Vagina (tissue), 2 donors: ENCODE measurements around the gene CACNA2D1.

ENCODE experiments used
- CTCF ChIP-seq, 3 experiments: fragments of 450-650 bp in 2 of 3; fragments of 200-600 bp in 1 of 3; sonication (generic) in 1 of 3; IDR thresholded peaks; one replicate each; pipeline ENCODE4 v1.5.1; 2017 to 2019; ENCODE audit warnings: antibody characterized with exemption in 3 of 3, mild to moderate bottlenecking in 2 of 3, moderate library complexity in 2 of 3
- POLR2A ChIP-seq, 2 donors: fragments of 450-650 bp; IDR thresholded peaks; one replicate each; pipeline ENCODE4 v1.6.1; 2017; ENCODE audit warnings: antibody characterized with exemption in 2 of 2, mild to moderate bottlenecking in 2 of 2, moderate library complexity in 2 of 2

GRCh38 chr7:82406937-82407336 is 36.6 kb downstream of the CACNA2D1 start:
- no peak for TF ChIP-seq CTCF (IDR thresholded peaks at IDR 0.05)
- no peak for TF ChIP-seq POLR2A (IDR thresholded peaks at IDR 0.05)
